Sigmoid colon (tissue), 4 donors: Measurements from ENCODE around the gene C5AR1.

Source experiments
- EP300 ChIP-seq, 4 donors: sonication (generic); formaldehyde crosslinking; IDR thresholded peaks; one replicate each; pipeline ENCODE4 v1.6.1; 2017; ENCODE audit warnings: antibody characterized with exemption in 4 of 4
- TF ChIP-seq, protein P1 (sequence below), 4 experiments: fragments of 450-650 bp in 3 of 4; fragments of 200-600 bp in 1 of 4; IDR thresholded peaks; one replicate each; pipeline ENCODE4 v1.5.1; 2016 to 2019; ENCODE audit warnings: antibody characterized with exemption in 4 of 4, mild to moderate bottlenecking in 3 of 4, moderate library complexity in 2 of 4

DNA sequence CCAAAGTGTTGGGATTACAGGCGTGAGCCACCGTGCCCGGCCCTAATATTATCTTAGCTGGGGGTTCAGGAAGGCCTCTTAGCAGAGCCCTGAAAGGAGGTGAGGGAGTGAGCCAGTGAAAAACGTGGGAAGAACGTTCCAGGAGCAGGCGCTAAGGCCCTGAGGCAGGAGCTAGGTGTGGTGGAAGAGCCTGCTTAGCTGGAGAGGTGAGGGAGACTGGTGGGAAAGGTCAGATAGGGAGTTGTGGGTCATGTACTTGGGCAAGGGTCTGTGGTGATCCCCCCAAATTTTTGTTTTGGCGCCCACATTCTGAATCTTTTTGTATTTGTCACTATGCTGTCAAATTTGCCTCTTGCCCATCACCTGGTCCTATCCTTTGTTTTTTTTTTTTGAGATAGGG, 40.1 kb upstream of the C5AR1 start:
- no peak for TF ChIP-seq EP300 (IDR thresholded peaks at IDR 0.05)
- TF ChIP-seq, protein P1, sequence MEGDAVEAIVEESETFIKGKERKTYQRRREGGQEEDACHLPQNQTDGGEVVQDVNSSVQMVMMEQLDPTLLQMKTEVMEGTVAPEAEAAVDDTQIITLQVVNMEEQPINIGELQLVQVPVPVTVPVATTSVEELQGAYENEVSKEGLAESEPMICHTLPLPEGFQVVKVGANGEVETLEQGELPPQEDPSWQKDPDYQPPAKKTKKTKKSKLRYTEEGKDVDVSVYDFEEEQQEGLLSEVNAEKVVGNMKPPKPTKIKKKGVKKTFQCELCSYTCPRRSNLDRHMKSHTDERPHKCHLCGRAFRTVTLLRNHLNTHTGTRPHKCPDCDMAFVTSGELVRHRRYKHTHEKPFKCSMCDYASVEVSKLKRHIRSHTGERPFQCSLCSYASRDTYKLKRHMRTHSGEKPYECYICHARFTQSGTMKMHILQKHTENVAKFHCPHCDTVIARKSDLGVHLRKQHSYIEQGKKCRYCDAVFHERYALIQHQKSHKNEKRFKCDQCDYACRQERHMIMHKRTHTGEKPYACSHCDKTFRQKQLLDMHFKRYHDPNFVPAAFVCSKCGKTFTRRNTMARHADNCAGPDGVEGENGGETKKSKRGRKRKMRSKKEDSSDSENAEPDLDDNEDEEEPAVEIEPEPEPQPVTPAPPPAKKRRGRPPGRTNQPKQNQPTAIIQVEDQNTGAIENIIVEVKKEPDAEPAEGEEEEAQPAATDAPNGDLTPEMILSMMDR (IDR thresholded peaks at IDR 0.05): no peak
